SH-SY5Y (cell line): ENCODE results near the gene UBXN2A.

Experiments used
- GATA2 ChIP-seq: IDR thresholded peaks from 2 replicates; pipeline ENCODE4 v1.6.1; 2011; ENCODE audit warnings: mild to moderate bottlenecking, low read depth, low read length
- GATA3 ChIP-seq: IDR thresholded peaks from 2 replicates; pipeline ENCODE4 v1.6.1; 2011; ENCODE audit warnings: low read depth, mild to moderate bottlenecking, low read length, moderate library complexity

UBXN2A gene

GRCh38 chr2:24015562-24016375 is 75.5 kb downstream of the UBXN2A start:
- TF ChIP-seq GATA2: no peak

GRCh38 chr2:24016376-24016761 is 76.1 kb downstream of the UBXN2A start:
- TF ChIP-seq GATA2 (no peak), GATA3 (no peak)

GRCh38 chr2:24016853-24017703 is 76.8 kb downstream of the UBXN2A start:
- TF ChIP-seq GATA3: no peak
- no peak for TF ChIP-seq GATA2

DNA sequence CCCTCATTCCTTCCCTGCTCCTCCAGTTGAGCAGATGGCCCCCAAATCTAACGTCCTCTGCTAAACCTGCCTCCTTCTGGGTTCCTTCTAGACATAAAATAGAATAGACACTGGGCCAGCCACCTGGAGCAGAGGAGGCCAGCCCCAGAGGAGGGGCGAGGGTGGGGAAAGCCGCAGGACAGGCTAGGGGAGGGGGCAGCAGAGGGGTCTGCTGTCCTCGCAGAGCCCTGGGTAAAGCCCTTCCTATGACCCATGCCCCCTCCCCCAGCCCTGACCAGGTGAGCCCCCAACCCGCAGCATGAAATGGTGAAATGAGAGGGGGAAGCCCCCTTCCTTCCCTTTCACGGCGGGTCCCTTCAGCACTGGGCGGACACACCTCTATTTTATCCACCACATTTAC is 77.4 kb downstream of the UBXN2A start:
- TF ChIP-seq GATA3 (no peak), GATA2 (no peak)

GRCh38 chr2:24018241-24018640 is 78.0 kb downstream of the UBXN2A start:
- TF ChIP-seq GATA3 (no peak), GATA2 (no peak)

DNA sequence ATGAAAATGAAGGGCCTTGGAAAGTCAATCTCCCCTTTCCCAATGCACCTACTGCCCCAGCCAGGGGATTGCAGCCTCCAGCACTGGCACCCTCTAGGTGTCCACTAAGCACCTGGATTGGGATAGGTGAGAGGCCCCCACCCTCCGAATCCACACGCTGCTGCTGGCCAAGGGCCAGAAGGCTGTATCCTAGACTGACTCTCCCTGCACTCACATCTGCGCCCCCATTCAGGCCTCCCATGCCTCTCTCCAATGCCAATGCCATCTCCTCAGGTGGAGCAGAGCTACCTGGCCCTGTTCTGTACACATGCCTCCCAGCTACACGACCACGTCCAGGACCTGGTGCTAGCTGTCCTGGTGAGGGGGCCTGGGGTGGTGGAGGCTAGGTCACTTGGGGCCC is 79.5 kb downstream of the UBXN2A start:
- TF ChIP-seq GATA3 (no peak), GATA2 (no peak)

DNA sequence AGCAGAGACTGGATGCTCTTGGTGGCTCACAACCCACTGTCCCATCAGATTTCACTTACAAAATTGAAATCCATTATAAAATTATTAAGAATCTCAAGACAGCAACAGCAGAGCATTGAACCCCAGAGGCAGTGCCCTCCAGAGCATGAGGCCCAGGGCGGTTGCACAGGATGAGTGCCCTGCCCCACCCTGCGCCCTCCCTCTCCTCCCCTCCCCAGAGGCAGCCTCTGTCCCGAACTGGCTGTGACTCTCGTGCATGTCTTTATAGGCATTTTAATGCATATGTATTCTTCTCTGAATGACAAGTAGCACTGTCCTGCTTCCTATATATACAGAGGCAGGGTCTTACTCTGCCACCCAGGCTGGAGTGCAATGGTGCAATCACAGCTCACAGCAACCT is 80.0 kb downstream of the UBXN2A start:
- no peak for TF ChIP-seq GATA3

GRCh38 chr2:24021122-24021998 is 81.1 kb downstream of the UBXN2A start:
- TF ChIP-seq GATA2: no peak
- TF ChIP-seq GATA3: no peak

DNA sequence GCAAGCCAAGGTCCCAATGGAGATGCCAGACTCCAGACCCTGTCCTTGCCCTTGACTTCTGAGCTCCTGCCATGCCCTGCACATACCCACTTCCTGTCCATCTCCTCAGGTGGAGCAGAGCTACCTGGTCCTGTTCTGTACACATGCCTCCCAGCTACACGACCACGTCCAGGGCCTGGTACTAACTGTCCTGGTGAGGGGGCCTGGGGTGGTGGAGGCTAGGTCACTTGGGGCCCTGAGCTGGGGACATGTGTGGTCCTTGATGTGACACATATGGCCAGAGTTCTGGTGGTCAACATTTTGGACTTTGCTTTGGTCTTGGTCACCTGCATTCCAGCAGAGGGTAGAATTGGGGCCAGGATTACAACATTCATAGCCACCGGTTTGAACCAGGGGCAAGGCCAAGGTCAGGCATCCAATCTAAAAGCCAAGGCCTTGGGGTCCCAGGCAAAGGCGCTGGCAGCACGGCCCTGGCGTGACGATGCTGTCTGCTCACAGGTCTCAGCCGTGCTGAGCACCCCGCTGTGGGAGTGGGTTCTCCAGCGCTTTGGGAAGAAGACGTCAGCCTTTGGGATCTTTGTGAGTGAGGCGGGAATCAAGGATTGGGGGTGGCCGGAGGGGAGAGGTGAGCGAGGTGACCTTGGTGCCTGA is 82.2 kb downstream of the UBXN2A start:
- TF ChIP-seq GATA3: no peak
- no peak for TF ChIP-seq GATA2

- TF ChIP-seq GATA2 (no peak), GATA3 (no peak)
These were observed 82.8 kb downstream of the UBXN2A start for GRCh38 chr2:24022975-24023575.

DNA sequence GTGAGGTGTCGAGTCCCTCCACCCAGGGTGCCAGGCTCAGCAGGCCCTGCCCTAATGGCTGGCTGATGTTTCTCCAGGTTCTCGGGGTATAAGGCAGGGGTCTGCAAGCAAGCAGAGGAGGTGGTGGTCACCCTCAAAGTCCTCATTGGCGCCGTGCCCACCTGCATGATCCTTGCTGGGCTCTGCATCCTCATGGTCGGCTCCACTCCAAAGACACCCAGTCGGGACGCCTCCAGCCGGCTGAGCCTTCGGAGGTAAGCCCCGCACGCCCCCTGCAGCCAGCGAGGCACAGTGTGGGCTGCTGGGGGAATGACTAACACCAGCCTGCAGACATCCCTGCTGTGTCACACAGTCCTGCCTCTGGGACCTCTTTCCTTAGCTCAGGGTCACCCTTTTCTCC is 83.8 kb downstream of the UBXN2A start:
- TF ChIP-seq GATA2: no peak
- no peak for TF ChIP-seq GATA3

DNA sequence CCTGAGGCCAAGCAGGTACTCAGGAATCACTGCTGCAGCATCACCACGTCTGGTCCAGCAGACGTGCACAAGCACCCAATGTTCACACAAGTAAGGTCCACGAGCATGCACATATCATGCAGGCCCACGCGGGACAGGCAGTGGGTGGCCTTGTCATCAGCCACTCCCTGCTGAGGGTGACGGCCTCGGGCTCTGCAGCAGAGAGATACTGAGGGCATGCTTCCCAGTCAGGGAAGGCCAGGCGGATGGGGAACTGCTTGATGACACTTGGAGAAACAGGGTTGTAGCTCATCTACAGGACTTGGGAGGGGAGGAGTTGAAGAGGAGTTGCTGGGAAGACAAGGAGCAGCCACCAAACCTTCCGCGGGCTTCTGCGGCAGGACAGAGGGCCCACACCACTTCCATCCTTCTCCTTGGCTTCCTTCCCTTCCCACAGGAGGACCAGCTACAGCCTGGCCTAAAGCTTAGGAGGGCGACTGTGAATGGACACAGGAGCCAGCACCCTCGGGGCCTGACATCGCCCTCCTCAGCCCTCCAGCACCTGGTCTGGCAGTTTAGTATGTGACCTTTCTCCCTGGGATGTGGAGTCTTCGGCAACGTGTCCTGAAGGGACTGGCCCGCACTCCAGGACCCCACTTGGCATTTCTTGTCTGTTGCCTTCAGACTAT is 84.9 kb downstream of the UBXN2A start:
- TF ChIP-seq GATA2 (no peak), GATA3 (no peak)

GRCh38 chr2:24026233-24026632 is 86.0 kb downstream of the UBXN2A start:
- TF ChIP-seq GATA2 (no peak), GATA3 (no peak)
